Kidney (tissue), 14 donors: ENCODE results near the gene HSD11B2. TPM values are rescaled to one million over a fixed set of nuclear protein-coding genes. Genes with fewer than 3 reads are reported as not detected.

ENCODE experiments used
- DNase-seq, 5 donors: peaks; one replicate each; pipeline ENCODE4 v3.0.0-alpha.2; 2013 to 2020
- FAIRE-seq: peaks from 2 replicates; lab custom pipeline; 2012; peaks lifted over from hg19 to GRCh38; lab: Jason Lieb, UNC
- H3K27ac ChIP-seq, 2 donors: one replicate each; pipeline ENCODE4 v1.7.0; 2013; ENCODE audit warnings: low read depth in 2 of 2, low read length in 2 of 2, inconsistent platforms in 1 of 2
- H3K27me3 ChIP-seq: one replicate; pipeline ENCODE4 v1.7.1; 2013; ENCODE audit warnings: low read length, inconsistent platforms; ENCODE audit not compliant: control insufficient read depth, insufficient read depth
- H3K36me3 ChIP-seq, 3 donors: one replicate each; pipeline versions ENCODE4 v1.7.0 to v1.7.1; 2013; ENCODE audit warnings: low read length in 3 of 3, control low read depth in 1 of 3, inconsistent platforms in 1 of 3; ENCODE audit not compliant: insufficient read depth in 3 of 3, control insufficient read depth in 2 of 3
- H3K4me1 ChIP-seq, 3 donors: one replicate each; pipeline versions ENCODE4 v1.7.0 to v1.7.1; 2013; ENCODE audit warnings: low read length in 3 of 3, inconsistent platforms in 1 of 3, low read depth in 1 of 3; ENCODE audit not compliant: control insufficient read depth in 2 of 3, insufficient read depth in 2 of 3
- H3K4me3 ChIP-seq, 3 donors: one replicate each; pipeline versions ENCODE4 v1.7.0 to v1.8.1; 2013; ENCODE audit warnings: low read length in 3 of 3, control low read depth in 1 of 3, inconsistent platforms in 1 of 3
- H3K9ac ChIP-seq, 3 donors: one replicate each; pipeline versions ENCODE4 v1.7.0 to v1.7.1; 2013; ENCODE audit warnings: low read length in 3 of 3, control low read depth in 1 of 3, inconsistent platforms in 1 of 3
- H3K9me3 ChIP-seq, 3 donors: one replicate each; pipeline versions ENCODE4 v1.7.0 to v1.7.1; 2013; ENCODE audit warnings: low read length in 3 of 3, control low read depth in 1 of 3, inconsistent platforms in 1 of 3; ENCODE audit not compliant: control insufficient read depth in 2 of 3, insufficient read depth in 1 of 3
- intact Hi-C: fragments of 100-400 bp; cut with DNase I; formaldehyde crosslinking; loops from one replicate; pipeline ENCODE4 v1.11.1; 2022
- polyA plus RNA-seq: library from polyadenylated mRNA; stranded (reverse); fragments of 350-450 nt; fragmentation: Illumina TruSeq; extraction: RNeasy Lipid Tissue Mini Kit (QIAGEN cat#74804); gene quantifications from one replicate; pipeline ENCODE4 v1.2.3, GENCODE V29; 2014; ENCODE audit warnings: low read depth, low replicate concordance; ENCODE audit not compliant: insufficient read depth
- total RNA-seq: library from RNA; stranded (reverse); fragmentation: NEBNext Ultra II Directional; extraction: Animal tissue kit (Norgen Biotek cat#: 25700); gene quantifications from one replicate; pipeline ENCODE4 v1.2.1, GENCODE V29; 2021
- TF ChIP-seq, protein P1 (sequence below): IDR thresholded peaks from 3 replicates; pipeline ENCODE4 v1.5.1; 2012; ENCODE audit warnings: mild to moderate bottlenecking, moderate library complexity, borderline replicate concordance; ENCODE audit not compliant: insufficient read depth; ENCODE audit errors: extremely low read depth
- donor health status: control.
- donor health status: control.
- donor health status: control.
- donor health status: control.
- donor health status: control.
- donor health status: DM: yes; HTN: yes; CAD: no.
- donor health status: Normal renal cell carcinoma (clear cell type).

HSD11B2 gene
- total and polyA plus RNA-seq, 2 donors from 2014 or later, result 139 to 1,022 TPM

DNA sequence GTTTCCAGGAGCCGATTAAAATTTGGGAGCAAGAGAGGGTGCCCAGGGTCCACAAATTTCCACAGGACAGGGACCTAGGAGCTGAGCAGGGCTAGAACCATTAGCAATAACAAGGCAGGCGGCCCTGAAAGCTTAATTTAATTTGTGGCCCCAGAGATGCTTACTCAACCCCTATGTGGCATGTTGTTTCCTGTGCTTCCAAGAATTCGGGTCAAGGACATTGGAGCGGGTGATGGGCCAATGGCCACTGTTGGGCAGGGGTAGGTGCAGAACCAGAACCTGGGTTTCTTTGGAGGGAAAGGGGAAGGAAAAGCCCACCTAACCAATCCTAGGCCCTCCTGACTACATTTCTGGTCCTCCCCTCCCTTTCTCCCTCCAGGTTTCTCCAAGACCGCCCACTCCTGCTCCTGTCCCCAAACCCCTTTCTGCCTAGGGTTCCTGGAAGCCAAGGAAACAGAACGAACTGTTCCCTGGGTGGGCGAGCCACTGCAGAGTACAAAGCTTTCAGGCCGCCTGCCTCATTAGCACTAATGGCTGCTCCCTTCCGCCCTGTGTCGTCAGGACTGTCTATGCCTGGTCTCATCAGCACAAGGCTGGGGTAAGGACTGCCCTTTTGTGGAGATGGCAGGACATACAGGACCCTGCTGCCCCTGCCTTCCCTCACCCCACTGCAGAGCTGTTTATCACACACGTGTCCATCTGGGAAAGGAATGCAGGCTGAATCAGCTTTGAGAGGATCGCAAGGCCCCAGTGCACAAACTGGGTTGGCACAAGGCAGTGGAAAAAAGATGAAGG, 53.0 kb downstream of the HSD11B2 start:
- FAIRE-seq (no peak), DNase-seq (no peak)
- Histone ChIP-seq H3K27ac (no peak overlapping the region), H3K4me1 (peaks cover 0 to 29% (median 18%) of the 10 kb centered on the region in 3 donors), H3K27me3 (no peaks in the 10 kb centered on the region), H3K9ac (no peak overlapping the region), H3K9me3 (no peaks in the 10 kb centered on the region), H3K36me3 (peaks cover 0 to 6% (median 0%) of the 10 kb centered on the region in 3 donors), H3K4me3 (no peak overlapping the region)
- TF ChIP-seq, protein P1, sequence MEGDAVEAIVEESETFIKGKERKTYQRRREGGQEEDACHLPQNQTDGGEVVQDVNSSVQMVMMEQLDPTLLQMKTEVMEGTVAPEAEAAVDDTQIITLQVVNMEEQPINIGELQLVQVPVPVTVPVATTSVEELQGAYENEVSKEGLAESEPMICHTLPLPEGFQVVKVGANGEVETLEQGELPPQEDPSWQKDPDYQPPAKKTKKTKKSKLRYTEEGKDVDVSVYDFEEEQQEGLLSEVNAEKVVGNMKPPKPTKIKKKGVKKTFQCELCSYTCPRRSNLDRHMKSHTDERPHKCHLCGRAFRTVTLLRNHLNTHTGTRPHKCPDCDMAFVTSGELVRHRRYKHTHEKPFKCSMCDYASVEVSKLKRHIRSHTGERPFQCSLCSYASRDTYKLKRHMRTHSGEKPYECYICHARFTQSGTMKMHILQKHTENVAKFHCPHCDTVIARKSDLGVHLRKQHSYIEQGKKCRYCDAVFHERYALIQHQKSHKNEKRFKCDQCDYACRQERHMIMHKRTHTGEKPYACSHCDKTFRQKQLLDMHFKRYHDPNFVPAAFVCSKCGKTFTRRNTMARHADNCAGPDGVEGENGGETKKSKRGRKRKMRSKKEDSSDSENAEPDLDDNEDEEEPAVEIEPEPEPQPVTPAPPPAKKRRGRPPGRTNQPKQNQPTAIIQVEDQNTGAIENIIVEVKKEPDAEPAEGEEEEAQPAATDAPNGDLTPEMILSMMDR, result no peak
- intact Hi-C loops, result no loop called here

DNA sequence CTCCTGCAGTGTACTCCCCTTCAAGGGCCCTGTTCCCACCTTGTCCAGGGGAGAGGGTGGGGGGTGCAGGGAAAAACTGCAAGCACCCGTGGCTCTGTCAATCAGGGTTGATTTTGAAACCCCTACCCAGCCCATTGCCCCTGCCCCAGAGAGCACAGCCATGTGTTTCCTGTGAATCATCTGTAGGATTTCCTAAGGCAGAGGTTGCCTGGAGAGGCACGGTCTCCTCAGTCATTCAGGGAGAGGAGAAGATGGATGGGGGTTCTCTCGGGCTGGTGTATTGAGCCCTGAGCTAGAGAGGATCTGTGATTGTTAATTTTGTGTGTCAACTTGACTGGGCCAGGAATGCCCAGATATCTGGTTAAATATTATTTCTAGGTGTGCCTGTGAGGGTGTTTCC, 55.9 kb downstream of the HSD11B2 start:
- Histone ChIP-seq H3K4me3 (no peak overlapping the region), H3K4me1 (peaks cover 0 to 15% (median 12%) of the 10 kb centered on the region in 3 donors), H3K9ac (no peak overlapping the region), H3K27ac (no peak overlapping the region), H3K9me3 (no peaks in the 10 kb centered on the region), H3K27me3 (no peaks in the 10 kb centered on the region), H3K36me3 (peaks cover 0 to 6% (median 0%) of the 10 kb centered on the region in 3 donors)
- intact Hi-C loops, result no loop called here
- FAIRE-seq, result no peak
- no peak for DNase-seq
- TF ChIP-seq, protein P1, result no peak

Other genes starting within 250 kb of the HSD11B2 start
- gene MATCAP1, start 247.2 kb upstream of the HSD11B2 start, total RNA-seq, result 38.8 TPM
- 15.5 TPM for gene MATCAP1, start 247.2 kb upstream of the HSD11B2 start, polyA plus RNA-seq
- 7.2 TPM for gene EXOC3L1, start 241.0 kb upstream of the HSD11B2 start, total RNA-seq
- 9.9 TPM for gene EXOC3L1, start 241.0 kb upstream of the HSD11B2 start, polyA plus RNA-seq
- 54.4 TPM for gene E2F4, start 239.0 kb upstream of the HSD11B2 start, total RNA-seq
- 39.1 TPM for gene E2F4, start 239.0 kb upstream of the HSD11B2 start, polyA plus RNA-seq
- gene ELMO3, start 232.0 kb upstream of the HSD11B2 start, total RNA-seq, result 24.2 TPM
- 33.1 TPM for gene ELMO3, start 232.0 kb upstream of the HSD11B2 start, polyA plus RNA-seq
- gene TMEM208, start 204.0 kb upstream of the HSD11B2 start, total RNA-seq, result 47.1 TPM
- 145 TPM for gene TMEM208, start 204.0 kb upstream of the HSD11B2 start, polyA plus RNA-seq
- gene FHOD1, start 183.6 kb upstream of the HSD11B2 start, total RNA-seq, result 30.4 TPM
- gene FHOD1, start 183.6 kb upstream of the HSD11B2 start, polyA plus RNA-seq, result 21.0 TPM
- 1.1 TPM for gene SLC9A5, start 182.1 kb upstream of the HSD11B2 start, total RNA-seq
- 0.92 TPM for gene SLC9A5, start 182.1 kb upstream of the HSD11B2 start, polyA plus RNA-seq
- 10.1 TPM for gene PLEKHG4, start 151.6 kb upstream of the HSD11B2 start, total RNA-seq
- gene PLEKHG4, start 151.6 kb upstream of the HSD11B2 start, polyA plus RNA-seq, result 2.6 TPM
- 0.31 TPM for gene KCTD19, start 104.4 kb upstream of the HSD11B2 start, total RNA-seq
- not detected for gene KCTD19, start 104.4 kb upstream of the HSD11B2 start, polyA plus RNA-seq
- 2.6 TPM for gene LRRC36, start 104.3 kb upstream of the HSD11B2 start, total RNA-seq
- gene LRRC36, start 104.3 kb upstream of the HSD11B2 start, polyA plus RNA-seq, result 3.1 TPM
- 8.2 TPM for gene TPPP3, start 37.6 kb upstream of the HSD11B2 start, total RNA-seq
- 108 TPM for gene TPPP3, start 37.6 kb upstream of the HSD11B2 start, polyA plus RNA-seq
- gene ZDHHC1, start 14.6 kb upstream of the HSD11B2 start, total RNA-seq, result 23.6 TPM
- 14.6 TPM for gene ZDHHC1, start 14.6 kb upstream of the HSD11B2 start, polyA plus RNA-seq
- gene ATP6V0D1, start 50.0 kb downstream of the HSD11B2 start, total RNA-seq, result 100 TPM
- gene ATP6V0D1, start 50.0 kb downstream of the HSD11B2 start, polyA plus RNA-seq, result 208 TPM
- not detected for gene AGRP, start 52.4 kb downstream of the HSD11B2 start, total RNA-seq
- gene AGRP, start 52.4 kb downstream of the HSD11B2 start, polyA plus RNA-seq, result 2.7 TPM
- gene RIPOR1, start 97.7 kb downstream of the HSD11B2 start, total RNA-seq, result 116 TPM
- gene RIPOR1, start 97.7 kb downstream of the HSD11B2 start, polyA plus RNA-seq, result 60.9 TPM
- 42.6 TPM for gene CTCF, start 131.4 kb downstream of the HSD11B2 start, total RNA-seq
- 20.4 TPM for gene CTCF, start 131.4 kb downstream of the HSD11B2 start, polyA plus RNA-seq
- gene CARMIL2, start 214.0 kb downstream of the HSD11B2 start, total RNA-seq, result 7.1 TPM
- gene CARMIL2, start 214.0 kb downstream of the HSD11B2 start, polyA plus RNA-seq, result 0.30 TPM
- 15.2 TPM for gene ACD, start 229.1 kb downstream of the HSD11B2 start, total RNA-seq
- gene ACD, start 229.1 kb downstream of the HSD11B2 start, polyA plus RNA-seq, result 20.0 TPM
- gene PARD6A, start 229.8 kb downstream of the HSD11B2 start, total RNA-seq, result 6.1 TPM
- 17.1 TPM for gene PARD6A, start 229.8 kb downstream of the HSD11B2 start, polyA plus RNA-seq
- gene ENKD1, start 235.6 kb downstream of the HSD11B2 start, total RNA-seq, result 30.2 TPM
- gene ENKD1, start 235.6 kb downstream of the HSD11B2 start, polyA plus RNA-seq, result 38.3 TPM
- 6.6 TPM for gene C16orf86, start 235.7 kb downstream of the HSD11B2 start, total RNA-seq
- gene C16orf86, start 235.7 kb downstream of the HSD11B2 start, polyA plus RNA-seq, result 11.2 TPM